GM18870 (cell line): ENCODE data around the gene TGFBRAP1.
A peak's percentile ranks its signal among the peaks of the same experiment; 100 is the strongest.

Source experiments
- ATAC-seq: cut with Tn5 transposase; IDR thresholded peaks from one replicate; pipeline ENCODE4 v1.9.1; 2021; ENCODE audit warnings: moderate library complexity; ENCODE audit not compliant: unreplicated experiment

TGFBRAP1 gene

DNA sequence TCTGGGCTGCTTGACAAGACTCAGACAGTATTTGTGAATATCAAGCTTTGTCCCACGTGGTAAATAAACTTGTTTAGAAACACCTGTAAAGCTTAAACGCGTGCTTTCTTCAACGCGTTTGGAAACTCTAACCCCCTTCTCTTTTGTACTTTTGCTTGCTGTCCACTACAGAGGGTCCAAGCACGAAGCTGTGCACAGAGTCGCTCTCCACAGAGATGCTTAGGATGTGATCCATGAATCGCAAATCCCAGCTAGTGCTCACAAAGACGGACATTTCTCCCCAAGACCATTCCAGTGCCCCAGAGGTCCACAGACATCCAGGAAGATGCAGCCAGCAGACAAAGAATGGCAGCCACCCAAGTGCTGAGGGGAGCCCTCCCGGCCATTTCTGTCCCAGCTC is 88.1 kb downstream of the TGFBRAP1 start, which contains the start of gene GPR45:
Gene GPR45, plus strand, starts transcription at position 301 of the 400 bp plus-strand sequence. CDS start 116 bp downstream, outside the sequence.
- no peak for ATAC-seq

DNA sequence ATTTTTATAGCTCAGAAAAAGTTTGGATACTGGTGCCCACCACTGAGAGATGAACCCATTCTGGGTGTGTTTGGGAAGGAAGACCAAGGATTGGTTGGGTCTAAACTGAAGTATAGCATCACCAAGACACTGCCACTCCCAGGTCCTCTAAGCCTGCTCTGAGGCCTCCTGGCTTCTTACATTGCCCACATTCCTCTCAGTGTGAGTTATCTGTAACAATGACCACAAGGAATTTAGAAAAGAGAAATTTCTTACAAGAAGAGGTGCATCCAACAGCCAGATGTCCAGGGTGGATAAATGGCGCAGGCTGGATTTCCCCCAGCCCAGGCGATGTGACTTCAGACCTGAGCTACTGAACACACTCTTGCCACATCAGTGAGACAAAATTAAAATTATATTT is 89.6 kb downstream of the TGFBRAP1 start:
- ATAC-seq = no peak

- no peak for ATAC-seq
Measured at GRCh38 chr2:105238664-105239240, 90.8 kb downstream of the TGFBRAP1 start.

DNA sequence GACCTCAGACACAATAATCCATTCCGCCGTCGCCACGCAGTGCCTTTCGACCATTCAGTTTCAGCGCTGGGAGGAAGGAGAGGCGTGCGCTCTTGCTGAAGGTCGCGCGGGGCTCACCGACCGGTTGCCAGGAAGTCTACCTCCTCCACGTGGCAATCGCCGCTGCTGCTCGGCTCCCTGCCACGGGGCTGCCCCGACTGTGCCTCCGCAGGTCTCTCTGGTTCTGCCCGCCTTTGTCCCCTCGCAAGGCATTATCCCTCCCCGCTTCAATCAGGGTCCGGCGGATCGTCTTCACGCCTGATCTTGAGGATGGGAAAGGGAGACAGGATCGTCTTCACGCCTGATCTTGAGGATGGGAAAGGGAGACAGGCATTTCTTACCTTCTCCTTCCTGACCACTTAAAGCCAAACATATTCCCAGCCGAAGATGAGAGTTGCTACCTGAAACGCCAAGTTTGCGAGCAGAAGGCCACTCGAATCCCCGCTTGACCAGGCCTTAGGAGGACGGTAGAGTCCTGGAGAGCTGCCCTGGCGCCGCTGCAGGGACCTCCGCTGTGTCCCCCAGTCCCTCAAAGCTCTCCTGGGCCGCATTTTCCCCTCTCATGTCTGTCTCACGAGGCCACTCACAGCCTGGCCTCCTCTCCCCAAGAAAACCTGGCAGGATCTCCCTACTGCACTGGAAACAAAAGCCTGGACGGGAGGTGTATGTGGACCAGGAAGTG is 92.3 kb downstream of the TGFBRAP1 start:
- ATAC-seq = no peak

DNA sequence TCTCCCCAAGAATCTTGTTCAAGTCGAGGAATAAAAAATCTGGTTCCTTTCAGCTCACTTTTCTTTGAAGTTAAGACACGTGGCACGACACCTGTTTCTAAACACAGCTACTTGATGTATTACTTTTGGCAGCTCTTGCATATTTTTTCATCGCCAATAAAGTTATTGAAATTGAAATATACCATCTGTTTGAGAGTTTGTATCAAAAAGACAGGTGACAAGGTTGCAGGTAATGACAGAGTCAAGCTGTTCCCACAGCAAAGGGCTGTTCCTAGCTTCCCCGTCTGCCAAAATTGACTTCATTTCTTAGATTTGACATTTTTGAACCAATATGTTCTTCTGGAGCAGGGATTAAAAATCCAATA is 93.5 kb downstream of the TGFBRAP1 start:
- no peak for ATAC-seq

GRCh38 chr2:105235388-105236059 is 94.0 kb downstream of the TGFBRAP1 start:
- ATAC-seq = peak; percentile 74

- no peak for ATAC-seq
Measured at GRCh38 chr2:105231232-105231619, 98.3 kb downstream of the TGFBRAP1 start.

- ATAC-seq = no peak
Measured at GRCh38 chr2:105224444-105224843, 105.1 kb downstream of the TGFBRAP1 start.

DNA sequence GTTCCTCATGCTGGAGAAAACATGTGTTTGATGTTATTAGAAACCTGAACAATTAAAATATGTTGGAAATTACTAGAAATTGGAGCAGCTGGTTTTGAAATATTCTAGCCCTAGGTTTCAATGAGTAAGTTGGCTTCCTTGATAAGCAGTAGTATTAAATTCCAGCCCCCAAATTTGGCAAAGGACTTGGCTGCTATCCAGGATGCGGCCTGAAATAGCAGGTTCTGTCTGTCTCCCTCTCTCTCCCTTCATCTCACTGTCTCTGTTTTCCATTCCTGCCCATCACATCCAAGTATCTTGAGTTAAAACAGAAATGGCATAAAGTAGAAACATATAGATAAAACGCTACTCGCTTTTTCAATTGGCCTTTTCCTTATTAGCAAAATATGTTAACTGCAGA is 108.9 kb downstream of the TGFBRAP1 start:
- no peak for ATAC-seq

- ATAC-seq = no peak
Measured at GRCh38 chr2:105215586-105216192, 113.8 kb downstream of the TGFBRAP1 start.
